ENCODE measurements around the gene PDP2.

GRCh38 chr16:66913081-66913480 lies 32.8 kb downstream of the PDP2 start:
- TF ChIP-seq CTCF (conservative IDR thresholded peaks at IDR 0.05; ENCODE audit: low read length), result no peak
- TF ChIP-seq EZH2phosphoT487 (IDR thresholded peaks at IDR 0.05; ENCODE audit: borderline replicate concordance), result no peak

Measured in Loucy (cell line).